H9 (cell line): ENCODE data around the gene STK35. TPM values are rescaled to one million over a fixed set of nuclear protein-coding genes. Genes with fewer than 3 reads are reported as not detected.
A peak's percentile ranks its signal among the peaks of the same experiment; 100 is the strongest.

Experiments
- DNase-seq: peaks from one replicate; pipeline ENCODE4 v3.0.0-alpha.2; 2017
- H2AFZ ChIP-seq: one replicate; pipeline ENCODE4 v1.6.1; 2013; ENCODE audit warnings: mild to moderate bottlenecking, low read length, control low read depth, moderate library complexity
- H2AK5ac ChIP-seq: 2 replicates; pipeline ENCODE4 v1.6.1; 2013; ENCODE audit warnings: low read length, control low read depth, mixed read lengths; ENCODE audit not compliant: insufficient read length
- H2BK120ac ChIP-seq: one replicate; pipeline ENCODE4 v1.6.1; 2013; ENCODE audit warnings: low read depth, mild to moderate bottlenecking, low read length, control low read depth, inconsistent platforms; ENCODE audit not compliant: poor library complexity, severe bottlenecking
- H2BK12ac ChIP-seq: 2 replicates; pipeline ENCODE4 v1.6.1; 2013; ENCODE audit warnings: low read length, control low read depth, mixed read lengths, low read depth; ENCODE audit not compliant: insufficient read length
- H2BK15ac ChIP-seq: 2 replicates; pipeline ENCODE4 v1.6.1; 2013; ENCODE audit warnings: low read depth, low read length, control low read depth
- H2BK20ac ChIP-seq: one replicate; pipeline ENCODE4 v1.6.1; 2013; ENCODE audit warnings: low read depth, mild to moderate bottlenecking, low read length, control low read depth, inconsistent platforms; ENCODE audit not compliant: poor library complexity, severe bottlenecking
- H2BK5ac ChIP-seq: 2 replicates; pipeline ENCODE4 v1.6.1; 2013; ENCODE audit warnings: low read length, control low read depth, mixed read lengths; ENCODE audit not compliant: insufficient read length
- H3K14ac ChIP-seq: 2 replicates; pipeline ENCODE4 v1.6.1; 2013; ENCODE audit warnings: low read length, control low read depth; ENCODE audit not compliant: insufficient read depth
- H3K18ac ChIP-seq: 2 replicates; pipeline ENCODE4 v1.6.1; 2013; ENCODE audit warnings: low read depth, mild to moderate bottlenecking, mixed read lengths, low read length, control low read depth; ENCODE audit not compliant: insufficient read length
- H3K23ac ChIP-seq: 2 replicates; pipeline ENCODE4 v1.6.1; 2013; ENCODE audit warnings: low read length, control low read depth, mixed read lengths, low read depth; ENCODE audit not compliant: insufficient read length
- H3K23me2 ChIP-seq: 2 replicates; pipeline ENCODE4 v1.6.1; 2013; ENCODE audit warnings: low read depth, mild to moderate bottlenecking, mixed read lengths, low read length, control low read depth; ENCODE audit not compliant: insufficient read length, poor library complexity, severe bottlenecking
- H3K27ac ChIP-seq: 2 replicates; pipeline ENCODE4 v1.5.1; 2013; ENCODE audit warnings: low read length, control low read depth, mixed read lengths, low read depth; ENCODE audit not compliant: insufficient read length
- H3K27me3 ChIP-seq: 2 replicates; pipeline ENCODE4 v1.6.1; 2013; ENCODE audit warnings: low read length, control low read depth, inconsistent platforms; ENCODE audit not compliant: insufficient read depth
- H3K4ac ChIP-seq: 2 replicates; pipeline ENCODE4 v1.6.1; 2013; ENCODE audit warnings: low read depth, mild to moderate bottlenecking, control low read depth, inconsistent platforms, low read length, moderate library complexity
- H3K4me1 ChIP-seq: 2 replicates; pipeline ENCODE4 v1.6.1; 2013; ENCODE audit warnings: low read length, control low read depth, inconsistent platforms; ENCODE audit not compliant: insufficient read depth
- H3K4me2 ChIP-seq: 2 replicates; pipeline ENCODE4 v1.6.1; 2013; ENCODE audit warnings: low read length, control low read depth, mixed read lengths; ENCODE audit not compliant: insufficient read length, insufficient read depth
- H3K56ac ChIP-seq: 2 replicates; pipeline ENCODE4 v1.6.1; 2013; ENCODE audit warnings: low read depth, mild to moderate bottlenecking, mixed read lengths, low read length, control low read depth; ENCODE audit not compliant: insufficient read length
- H3K79me1 ChIP-seq: 2 replicates; pipeline ENCODE4 v1.6.1; 2013; ENCODE audit warnings: low read depth, mild to moderate bottlenecking, moderate library complexity, low read length, control low read depth, inconsistent platforms; ENCODE audit not compliant: insufficient read depth, poor library complexity, severe bottlenecking
- H3K79me2 ChIP-seq: 2 replicates; pipeline ENCODE4 v1.6.1; 2013; ENCODE audit warnings: low read length, control low read depth, inconsistent platforms; ENCODE audit not compliant: insufficient read depth
- H3K9ac ChIP-seq: 2 replicates; pipeline ENCODE4 v1.6.1; 2013; ENCODE audit warnings: low read length, control low read depth, mixed read lengths; ENCODE audit not compliant: insufficient read length; ENCODE audit errors: extremely low read depth
- H3K9me3 ChIP-seq: one replicate; pipeline ENCODE4 v1.6.1; 2013; ENCODE audit warnings: low read depth, low read length, inconsistent platforms; ENCODE audit not compliant: control insufficient read depth
- H3T11ph ChIP-seq: one replicate; pipeline ENCODE4 v1.6.1; 2013; ENCODE audit warnings: mild to moderate bottlenecking, low read length, control low read depth, inconsistent platforms
- H4K20me1 ChIP-seq: one replicate; pipeline ENCODE4 v1.6.1; 2013; ENCODE audit not compliant: control insufficient read depth, insufficient read length, insufficient read depth
- H4K5ac ChIP-seq: 2 replicates; pipeline ENCODE4 v1.6.1; 2013; ENCODE audit warnings: low read depth, mild to moderate bottlenecking, mixed read lengths, low read length, control low read depth; ENCODE audit not compliant: insufficient read length
- H4K8ac ChIP-seq: replicated peaks from 2 replicates; pipeline ENCODE4 v1.6.1; 2013; ENCODE audit warnings: low read length, control low read depth, mixed read lengths, low read depth; ENCODE audit not compliant: insufficient read length
- H4K91ac ChIP-seq: 2 replicates; pipeline ENCODE4 v1.6.1; 2013; ENCODE audit warnings: low read depth, mild to moderate bottlenecking, moderate library complexity, mixed read lengths, low read length, control low read depth; ENCODE audit not compliant: insufficient read length
- H3K27ac Mint-ChIP-seq, 3 experiments: 2 replicates in 2 of 3; 3 replicates in 1 of 3; pipeline ENCODE4 v1.8.0; 2020 to 2021; ENCODE audit warnings: mixed read lengths in 3 of 3, mild to moderate bottlenecking in 1 of 3, moderate library complexity in 1 of 3
- H3K27me3 Mint-ChIP-seq: 2 replicates; pipeline ENCODE4 v1.8.0; 2021; ENCODE audit warnings: low read depth, mild to moderate bottlenecking, moderate library complexity, mixed read lengths
- H3K36me3 Mint-ChIP-seq, 3 experiments: 2 replicates in 2 of 3; 3 replicates in 1 of 3; pipeline ENCODE4 v1.8.0; 2020 to 2021; ENCODE audit warnings: low read depth in 3 of 3, mixed read lengths in 3 of 3; ENCODE audit not compliant: insufficient read depth in 1 of 3
- H3K4me1 Mint-ChIP-seq, 2 experiments: 2 replicates each; pipeline ENCODE4 v1.8.0; 2020; ENCODE audit warnings: mixed read lengths in 2 of 2
- H3K4me3 Mint-ChIP-seq, 2 experiments: 2 replicates in 1 of 2; 3 replicates in 1 of 2; pipeline ENCODE4 v1.8.0; 2020 to 2021; ENCODE audit warnings: mild to moderate bottlenecking in 2 of 2, mixed read lengths in 2 of 2, moderate library complexity in 1 of 2
- H3K9me3 Mint-ChIP-seq, 2 experiments: 2 replicates in 1 of 2; 3 replicates in 1 of 2; pipeline ENCODE4 v1.8.0; 2020; ENCODE audit warnings: mild to moderate bottlenecking in 2 of 2, mixed read lengths in 2 of 2, moderate library complexity in 1 of 2
- CTCF ChIP-seq: fragments of 200-600 bp; sonication (generic); conservative IDR thresholded peaks from 3 replicates; pipeline ENCODE4 v1.8.0; 2021; ENCODE audit warnings: antibody characterized with exemption, mild to moderate bottlenecking
- WGBS: extraction: QIAGEN DNeasy Blood & Tissue Kit; methylation state at CpG from one replicate; pipeline ENCODE4 v1.1.7; 2013; ENCODE audit warnings: missing lambda C conversion rate, low lambda C conversion rate, mixed read lengths; ENCODE audit not compliant: insufficient read length; ENCODE audit errors: extremely low coverage; 5-methylcytosine and 5-hydroxymethylcytosine counted together
- total RNA-seq: library from RNA; stranded (reverse); gene quantifications from 2 replicates; pipeline ENCODE4 v1.2.1, GENCODE V29; 2021

The STK35 gene
- total RNA-seq, 1 experiment from 2014 or later, result 66.2 TPM

GRCh38 chr20:2127238-2127637, 25.6 kb downstream of the STK35 start:
- Histone ChIP-seq H3T11ph (no peak overlapping the region), H2BK20ac (no peak overlapping the region), H3K14ac (no peak overlapping the region), H2BK120ac (no peak overlapping the region), H4K20me1 (no peaks in the 10 kb centered on the region), H3K9ac (no peak overlapping the region), H3K79me1 (no peaks in the 10 kb centered on the region), H2AFZ (no peak overlapping the region), H2BK5ac (no peak overlapping the region), H4K5ac (no peak overlapping the region), H2BK15ac (no peak overlapping the region), H3K23ac (no peak overlapping the region), H3K27ac (no peak overlapping the region), H4K8ac (no peak overlapping the region), H3K27me3 (no peaks in the 10 kb centered on the region), H3K79me2 (no peaks in the 10 kb centered on the region; the same call in 1 of the 2 replicates), H2AK5ac (no peak overlapping the region), H3K4ac (no peak overlapping the region), H3K56ac (no peak overlapping the region), H3K9me3 (no peaks in the 10 kb centered on the region), H3K18ac (no peak overlapping the region), H3K4me1 (peaks cover 7% of the 10 kb centered on the region; the same call in 1 of the 2 replicates), H3K4me2 (no peak overlapping the region), H3K23me2 (no peaks in the 10 kb centered on the region), H2BK12ac (no peak overlapping the region), H4K91ac (no peak overlapping the region)
- H3K4me3 Mint-ChIP-seq, result no peak overlapping the region
- TF ChIP-seq CTCF, result no peak
- peak overlapping the region in 1 of 3 experiments; percentile 24; a peak in 1 of 7 replicates for H3K27ac Mint-ChIP-seq
- no CpG with 5 or more reads among the region's 1 CpG for WGBS
- DNase-seq, result no peak
- H3K9me3 Mint-ChIP-seq, result no peaks in the 10 kb centered on the region
- H3K4me1 Mint-ChIP-seq, result peaks cover 38 to 43% of the 10 kb centered on the region in 2 experiments
- H3K27me3 Mint-ChIP-seq, result no peaks in the 10 kb centered on the region; the same call in 1 of the 2 replicates
- peaks cover 3 to 12% (median 6%) of the 10 kb centered on the region in 3 experiments; a peak in 4 of 7 replicates for H3K36me3 Mint-ChIP-seq
